T-helper 1 cell (primary cell): ENCODE data around the gene AURKB.
"Not testable (repeated sequence)": the region's sequence is repeated elsewhere in the genome, so short reads cannot be mapped to it uniquely, and the experiment has no call there.

Experiments used
- DNase-seq, 5 donors: peaks; one replicate each; pipeline ENCODE4 v3.0.0-alpha.2; 2012 to 2020

AURKB gene

GRCh38 chr17:8187517-8188262 lies 22.7 kb downstream of the AURKB start:
- DNase-seq: peak; percentile 62 to 90 (median 76)

- peak; percentile 65 to 94 (median 79) for DNase-seq
Measured at GRCh38 chr17:8186787-8187516, 23.4 kb downstream of the AURKB start.

GRCh38 chr17:8186446-8186786 lies 24.0 kb downstream of the AURKB start:
- DNase-seq: no peak

- DNase-seq: peak; percentile 64 to 83 (median 76)
Measured at GRCh38 chr17:8185582-8186445, 24.6 kb downstream of the AURKB start.

GRCh38 chr17:8176998-8177731 lies 33.2 kb downstream of the AURKB start:
- no peak for DNase-seq

GRCh38 chr17:8176197-8176940 lies 34.0 kb downstream of the AURKB start, which contains the start of gene TMEM107:
TSS of gene TMEM107 (minus strand) at chr17:8176380. CDS start at chr17:8176286, 94 bp downstream.
- peak; percentile 71 to 88 (median 84) for DNase-seq

GRCh38 chr17:8175795-8176196 lies 34.6 kb downstream of the AURKB start:
- DNase-seq: no peak

- DNase-seq: no peak
Measured at GRCh38 chr17:8173871-8174322, 36.5 kb downstream of the AURKB start.

GRCh38 chr17:8173056-8173870 lies 37.1 kb downstream of the AURKB start:
- peak; percentile 58 to 96 (median 74) for DNase-seq

GRCh38 chr17:8170186-8170585 lies 40.2 kb downstream of the AURKB start:
- not testable (repeated sequence) for DNase-seq

- DNase-seq: no peak
Measured at GRCh38 chr17:8167526-8167925, 42.8 kb downstream of the AURKB start.

- no peak for DNase-seq
Measured at GRCh38 chr17:8166731-8167130, 43.6 kb downstream of the AURKB start.

GRCh38 chr17:8164815-8165131 lies 45.6 kb downstream of the AURKB start:
- DNase-seq: peak in 1 of 5 donors; percentile 62

- peak; percentile 55 to 83 (median 68) for DNase-seq
Measured at GRCh38 chr17:8163978-8164814, 46.2 kb downstream of the AURKB start.

GRCh38 chr17:8162997-8163977 lies 47.1 kb downstream of the AURKB start:
- no peak for DNase-seq

- DNase-seq: peak; percentile 72 to 88 (median 78)
Measured at GRCh38 chr17:8162233-8162996, 48.0 kb downstream of the AURKB start, which contains the start of gene VAMP2. TSS of gene VAMP2 (minus strand) at chr17:8162948. CDS start at chr17:8162879, 69 bp downstream.
